ENCODE results near the gene C2orf78.
A peak's percentile ranks its signal among the peaks of the same experiment; 100 is the strongest.

Gene C2orf78

GRCh38 chr2:73838889-73839534, 55.0 kb downstream of the C2orf78 start:
- DNase-seq, result no peak

GRCh38 chr2:73839653-73840411, 55.8 kb downstream of the C2orf78 start:
- DNase-seq, result no peak

- DNase-seq, result no peak
Observed at GRCh38 chr2:73841912-73842738, 58.1 kb downstream of the C2orf78 start.

- no peak for DNase-seq
Observed at GRCh38 chr2:73842739-73843019, 58.7 kb downstream of the C2orf78 start.

GRCh38 chr2:73844087-73844486, 60.1 kb downstream of the C2orf78 start:
- no peak for DNase-seq

- DNase-seq, result peak; percentile 86
Observed at GRCh38 chr2:73850009-73850408, 66.0 kb downstream of the C2orf78 start.

- peak; percentile 2 for DNase-seq
Observed at GRCh38 chr2:73851274-73851673, 67.3 kb downstream of the C2orf78 start.

GRCh38 chr2:73852020-73852419, 68.0 kb downstream of the C2orf78 start:
- DNase-seq, result no peak

- DNase-seq, result no peak
Observed at GRCh38 chr2:73855526-73855925, 71.5 kb downstream of the C2orf78 start.

- no peak for DNase-seq
Observed at GRCh38 chr2:73856214-73856613, 72.2 kb downstream of the C2orf78 start.

GRCh38 chr2:73859721-73860586, 76.0 kb downstream of the C2orf78 start:
- no peak for DNase-seq

- DNase-seq, result no peak
Observed at GRCh38 chr2:73862987-73863386, 79.0 kb downstream of the C2orf78 start.
